Esophagus squamous epithelium (tissue), 5 donors: Measurements from ENCODE around the gene FBXO10. TPM values are rescaled to one million over a fixed set of nuclear protein-coding genes. Genes with fewer than 3 reads are reported as not detected.

ENCODE experiments used
- DNase-seq: peaks from one replicate; lab custom pipeline; 2025; lab: John Stamatoyannopoulos, UW
- H3K27ac ChIP-seq, 4 donors: fragments of 200-600 bp; sonication (generic); one replicate each; pipeline ENCODE4 v1.5.1; 2016 to 2019; ENCODE audit warnings: mild to moderate bottlenecking in 1 of 4
- H3K27me3 ChIP-seq, 4 donors: fragments of 200-600 bp; sonication (generic); 1 replicate in 3 of 4; 2 replicates in 1 of 4; pipeline versions ENCODE4 v1.5.1 to v1.6.0; 2017 to 2021; ENCODE audit warnings: antibody characterized with exemption in 1 of 4
- H3K36me3 ChIP-seq, 3 donors: fragments of 200-600 bp; sonication (generic); one replicate each; pipeline ENCODE4 v1.5.1; 2016 to 2019
- H3K4me1 ChIP-seq, 3 donors: fragments of 200-600 bp; sonication (generic); one replicate each; pipeline ENCODE4 v1.5.1; 2017 to 2019
- H3K4me3 ChIP-seq, 4 donors: fragments of 200-600 bp; sonication (generic); 1 replicate in 3 of 4; 2 replicates in 1 of 4; pipeline ENCODE4 v1.5.1; 2016 to 2019; ENCODE audit warnings: mild to moderate bottlenecking in 2 of 4, moderate library complexity in 1 of 4
- H3K9me3 ChIP-seq, 3 donors: fragments of 200-600 bp; sonication (generic); one replicate each; pipeline ENCODE4 v1.5.1; 2016 to 2019
- CTCF ChIP-seq, 6 experiments: fragments of 450-650 bp in 4 of 6; fragments of 200-600 bp in 2 of 6; sonication (generic) in 2 of 6; IDR thresholded peaks; one replicate each; pipeline ENCODE4 v1.5.1; 2016 to 2019; ENCODE audit warnings: antibody characterized with exemption in 6 of 6, mild to moderate bottlenecking in 4 of 6, moderate library complexity in 4 of 6
- POLR2A ChIP-seq, 4 donors: fragments of 450-650 bp; IDR thresholded peaks; one replicate each; pipeline ENCODE4 v1.6.1; 2017; ENCODE audit warnings: antibody characterized with exemption in 4 of 4, mild to moderate bottlenecking in 4 of 4, moderate library complexity in 3 of 4
- WGBS, 2 donors: methylation state at CpG; one replicate each; pipeline ENCODE4 v1.1.5; 2018; 5-methylcytosine and 5-hydroxymethylcytosine counted together
- intact Hi-C: fragments of 100-400 bp; cut with DNase I; formaldehyde crosslinking; loops from one replicate; pipeline ENCODE4 v1.15.0; 2022
- total RNA-seq, 4 donors: library from RNA; depleted of rRNA; stranded (reverse); fragments of >200 nt; gene quantifications; one replicate each; pipeline ENCODE4 v1.1.0, GENCODE V29; 2016
- donor health status: DM: yes; HTN: yes; CAD: no.

The FBXO10 gene
- total RNA-seq, 4 donors from 2014 or later: 3.4 to 6.0 (median 4.4) TPM

GRCh38 chr9:37623267-37623666, 47.1 kb upstream of the FBXO10 start:
- Histone ChIP-seq H3K4me1 (no peaks in the 10 kb centered on the region), H3K27ac (no peak overlapping the region), H3K36me3 (no peaks in the 10 kb centered on the region), H3K27me3 (no peaks in the 10 kb centered on the region), H3K9me3 (no peaks in the 10 kb centered on the region), H3K4me3 (no peak overlapping the region)
- WGBS, 2 donors: 76 to 88% methylated on average over 2 of the region's 2 CpGs
- no peak for TF ChIP-seq POLR2A (IDR thresholded peaks at IDR 0.05)
- DNase-seq: no peak
- intact Hi-C loops: no loop called here

DNA sequence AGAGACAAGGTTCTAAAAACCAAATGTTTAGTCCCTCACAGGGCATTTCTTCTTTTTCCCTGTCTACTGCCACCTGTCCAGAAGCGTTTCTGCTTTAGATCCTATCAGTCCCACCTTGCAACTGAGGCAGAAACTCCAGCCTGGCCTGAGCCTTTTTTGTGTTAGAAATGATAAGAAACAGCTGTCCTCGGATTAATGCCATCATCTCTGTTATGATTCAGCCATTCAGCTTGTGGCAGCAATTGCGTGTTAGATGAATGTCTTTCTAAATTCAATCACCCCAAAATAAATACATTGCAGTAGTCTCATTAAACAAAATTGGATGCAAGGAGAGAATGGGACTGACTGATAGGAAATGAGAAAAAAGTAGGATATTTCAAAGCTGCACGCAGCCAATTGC, 46.3 kb upstream of the FBXO10 start:
- H3K27me3 ChIP-seq: no peaks in the 10 kb centered on the region
- no peaks in the 10 kb centered on the region for H3K9me3 ChIP-seq
- no peak for DNase-seq
- TF ChIP-seq CTCF (IDR thresholded peaks at IDR 0.05) (no peak), POLR2A (IDR thresholded peaks at IDR 0.05) (no peak)
- H3K4me1 ChIP-seq: no peaks in the 10 kb centered on the region
- no peak overlapping the region for H3K4me3 ChIP-seq
- 69 to 71% methylated on average over 4 of the region's 4 CpGs for WGBS, 2 donors
- no peaks in the 10 kb centered on the region for H3K36me3 ChIP-seq
- intact Hi-C loops: no loop called here
- no peak overlapping the region for H3K27ac ChIP-seq

- TF ChIP-seq CTCF (IDR thresholded peaks at IDR 0.05) (no peak), POLR2A (IDR thresholded peaks at IDR 0.05) (no peak)
- WGBS, 2 donors: 60 to 77% methylated on average over 7 to 9 of the region's 9 CpGs
- Histone ChIP-seq H3K4me3 (no peak overlapping the region), H3K27me3 (no peaks in the 10 kb centered on the region), H3K36me3 (no peaks in the 10 kb centered on the region), H3K9me3 (no peaks in the 10 kb centered on the region), H3K4me1 (no peaks in the 10 kb centered on the region), H3K27ac (no peak overlapping the region)
- no peak for DNase-seq
- intact Hi-C loops: no loop called here
Observed at GRCh38 chr9:37621273-37622121, 45.3 kb upstream of the FBXO10 start.

GRCh38 chr9:37620396-37620795, 44.2 kb upstream of the FBXO10 start:
- Histone ChIP-seq H3K4me3 (no peak overlapping the region), H3K36me3 (no peaks in the 10 kb centered on the region), H3K9me3 (no peaks in the 10 kb centered on the region), H3K27ac (no peak overlapping the region), H3K4me1 (no peaks in the 10 kb centered on the region), H3K27me3 (no peaks in the 10 kb centered on the region)
- TF ChIP-seq CTCF (IDR thresholded peaks at IDR 0.05): no peak
- TF ChIP-seq POLR2A (IDR thresholded peaks at IDR 0.05): no peak
- no peak for DNase-seq
- 82 to 83% methylated on average over 1 of the region's 1 CpG for WGBS, 2 donors
- intact Hi-C loops: no loop called here

- WGBS, 2 donors: 83 to 86% methylated on average over 1 to 3 of the region's 3 CpGs
- Histone ChIP-seq H3K4me1 (no peaks in the 10 kb centered on the region), H3K4me3 (no peak overlapping the region), H3K9me3 (no peaks in the 10 kb centered on the region), H3K27me3 (no peaks in the 10 kb centered on the region), H3K27ac (no peak overlapping the region), H3K36me3 (no peaks in the 10 kb centered on the region)
- no peak for DNase-seq
- intact Hi-C loops: no loop called here
- no peak for TF ChIP-seq POLR2A (IDR thresholded peaks at IDR 0.05)
- no peak for TF ChIP-seq CTCF (IDR thresholded peaks at IDR 0.05)
Observed at GRCh38 chr9:37619806-37620205, 43.6 kb upstream of the FBXO10 start.
